Gastroesophageal sphincter (tissue), 4 donors: ENCODE measurements around the gene USH1G. TPM values are rescaled to one million over a fixed set of nuclear protein-coding genes. Genes with fewer than 3 reads are reported as not detected.

Experiments
- ATAC-seq: fragments of 150-250 bp; one replicate; pipeline ENCODE4 v1.9.1; 2016; ENCODE audit warnings: mild to moderate bottlenecking, moderate library complexity
- H3K27ac ChIP-seq, 4 donors: fragments of 200-600 bp; sonication (generic) in 3 of 4; 1 replicate in 3 of 4; 2 replicates in 1 of 4; pipeline ENCODE4 v1.5.1; 2016 to 2019
- H3K27me3 ChIP-seq: fragments of 200-600 bp; sonication (generic); one replicate; pipeline ENCODE4 v1.5.1; 2019
- H3K36me3 ChIP-seq, 2 donors: fragments of 200-600 bp; sonication (generic); one replicate each; pipeline ENCODE4 v1.5.1; 2019; ENCODE audit warnings: control low read depth in 1 of 2
- H3K4me1 ChIP-seq, 3 donors: fragments of 200-600 bp; sonication (generic); 1 replicate in 2 of 3; 2 replicates in 1 of 3; pipeline ENCODE4 v1.5.1; 2016 to 2019; ENCODE audit warnings: control low read depth in 2 of 3
- H3K4me3 ChIP-seq, 2 donors: fragments of 200-600 bp; sonication (generic); one replicate each; pipeline ENCODE4 v1.5.1; 2019; ENCODE audit warnings: mild to moderate bottlenecking in 1 of 2, moderate library complexity in 1 of 2
- H3K9me3 ChIP-seq, 3 donors: fragments of 200-600 bp; sonication (generic); one replicate each; pipeline ENCODE4 v1.5.1; 2017 to 2019; ENCODE audit warnings: control low read depth in 2 of 3
- CTCF ChIP-seq, 4 experiments: fragments of 200-600 bp in 2 of 4; fragments of 450-650 bp in 2 of 4; sonication (generic) in 1 of 4; IDR thresholded peaks; one replicate each; pipeline ENCODE4 v1.5.1; 2017 to 2019; ENCODE audit warnings: antibody characterized with exemption in 4 of 4, mild to moderate bottlenecking in 2 of 4, moderate library complexity in 2 of 4
- EP300 ChIP-seq: sonication (generic); formaldehyde crosslinking; IDR thresholded peaks from one replicate; pipeline ENCODE4 v1.6.1; 2017; ENCODE audit warnings: antibody characterized with exemption, mild to moderate bottlenecking
- POLR2A ChIP-seq, 2 donors: fragments of 450-650 bp; IDR thresholded peaks; one replicate each; pipeline ENCODE4 v1.6.1; 2017; ENCODE audit warnings: antibody characterized with exemption in 2 of 2, mild to moderate bottlenecking in 2 of 2, moderate library complexity in 1 of 2
- POLR2AphosphoS5 ChIP-seq: sonication (generic); formaldehyde crosslinking; IDR thresholded peaks from one replicate; pipeline ENCODE4 v1.6.1; 2017; ENCODE audit warnings: antibody characterized with exemption
- WGBS, 2 donors: methylation state at CpG; one replicate each; pipeline ENCODE4 v1.1.5; 2018; ENCODE audit warnings: low coverage in 1 of 2; 5-methylcytosine and 5-hydroxymethylcytosine counted together
- total RNA-seq, 4 donors: library from RNA; depleted of rRNA; stranded (reverse); fragments of >200 nt; gene quantifications; one replicate each; pipeline ENCODE4 v1.1.0, GENCODE V29; 2016

Gene USH1G
- total RNA-seq, 4 donors from 2014 or later = not detected

- Histone ChIP-seq H3K9me3 (no peaks in the 10 kb centered on the region), H3K27me3 (peaks cover 66% of the 10 kb centered on the region), H3K27ac (no peak overlapping the region), H3K4me3 (no peak overlapping the region), H3K4me1 (no peaks in the 10 kb centered on the region), H3K36me3 (no peaks in the 10 kb centered on the region)
- no peak for ATAC-seq
- TF ChIP-seq POLR2AphosphoS5 (no peak), CTCF (IDR thresholded peaks at IDR 0.05) (no peak), POLR2A (IDR thresholded peaks at IDR 0.05) (no peak), EP300 (no peak)
- 63 to 85% methylated on average over 5 to 6 of the region's 6 CpGs for WGBS, 2 donors
These were observed 19.4 kb downstream of the USH1G start for GRCh38 chr17:74903671-74904070.

- H3K27ac ChIP-seq = no peak overlapping the region
- H3K27me3 ChIP-seq = peaks cover 66% of the 10 kb centered on the region
- no peaks in the 10 kb centered on the region for H3K4me1 ChIP-seq
- WGBS, 2 donors = 81 to 91% methylated on average over 6 to 9 of the region's 9 CpGs
- ATAC-seq = no peak
- H3K9me3 ChIP-seq = no peaks in the 10 kb centered on the region
- H3K36me3 ChIP-seq = no peaks in the 10 kb centered on the region
- TF ChIP-seq EP300 (no peak), POLR2AphosphoS5 (no peak), CTCF (IDR thresholded peaks at IDR 0.05) (no peak), POLR2A (IDR thresholded peaks at IDR 0.05) (no peak)
- H3K4me3 ChIP-seq = no peak overlapping the region
These were observed 20.0 kb downstream of the USH1G start for GRCh38 chr17:74903034-74903433.

DNA sequence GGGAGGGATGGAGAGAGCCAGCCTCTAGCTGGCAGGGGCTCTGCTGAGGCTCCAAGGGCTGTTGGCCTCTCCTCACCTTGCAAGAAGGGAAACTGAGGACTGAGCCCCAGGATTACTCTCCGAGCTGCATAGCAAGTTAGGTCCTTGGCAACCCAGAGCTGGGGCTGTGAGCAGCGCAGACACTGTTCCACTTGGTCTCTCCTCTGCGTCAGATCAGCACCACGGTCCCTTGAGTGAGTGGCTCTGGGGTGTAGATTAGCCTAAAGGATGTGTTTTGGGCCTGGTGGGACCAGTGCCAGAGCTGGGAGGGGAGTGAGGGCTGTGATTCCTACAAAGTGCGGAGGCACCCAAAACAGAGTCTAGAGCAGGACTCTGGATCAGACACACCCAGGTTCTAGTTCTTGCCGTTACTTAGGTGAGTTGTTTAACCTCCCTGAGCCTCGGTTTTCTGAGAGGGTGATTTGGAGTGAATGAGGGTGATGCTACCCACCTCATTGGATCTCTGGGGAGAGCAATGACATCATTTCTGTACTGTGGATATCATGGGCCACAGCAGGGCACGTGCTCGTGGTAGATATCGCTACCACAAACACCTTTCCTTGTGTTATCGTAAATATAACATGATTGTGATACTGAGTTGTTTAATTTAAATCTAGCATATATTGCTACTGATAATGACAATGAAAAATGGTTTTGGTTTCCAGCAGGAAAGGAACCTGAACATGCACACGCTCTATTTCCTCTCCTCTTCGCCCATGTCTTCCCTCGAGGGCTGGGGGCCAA is 21.5 kb downstream of the USH1G start:
- no peak for ATAC-seq

DNA sequence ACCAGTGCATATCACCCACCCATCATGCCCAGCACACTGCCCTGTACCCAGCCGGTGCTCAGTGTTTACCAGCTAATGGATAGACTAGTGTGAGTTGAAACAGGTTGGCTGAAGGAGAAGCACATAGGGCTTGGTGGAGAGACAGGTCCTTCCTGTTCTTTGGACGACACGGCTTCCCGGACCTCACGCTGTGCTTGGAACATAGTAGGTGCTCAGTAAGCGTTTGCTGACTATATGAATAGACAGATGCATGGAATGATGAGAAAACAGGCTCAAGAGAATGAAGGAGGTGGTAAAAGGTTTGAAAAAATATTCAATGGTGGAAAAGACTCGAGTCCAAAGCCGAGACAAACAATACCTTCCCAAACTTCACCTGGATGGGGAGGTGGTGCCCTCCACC is 22.8 kb downstream of the USH1G start:
- Histone ChIP-seq H3K9me3 (no peaks in the 10 kb centered on the region), H3K4me1 (no peaks in the 10 kb centered on the region), H3K36me3 (no peaks in the 10 kb centered on the region), H3K27ac (no peak overlapping the region), H3K4me3 (no peak overlapping the region), H3K27me3 (peaks cover 63% of the 10 kb centered on the region)
- ATAC-seq = no peak
- 77 to 94% methylated on average over 6 to 8 of the region's 8 CpGs for WGBS, 2 donors
- TF ChIP-seq POLR2AphosphoS5 (no peak), POLR2A (IDR thresholded peaks at IDR 0.05) (no peak), EP300 (no peak), CTCF (IDR thresholded peaks at IDR 0.05) (no peak)

More for the DNA sequence above, 21.5 kb downstream of the USH1G start:
- 51 to 59% methylated on average over 6 to 11 of the region's 14 CpGs for WGBS, 2 donors
- Histone ChIP-seq H3K9me3 (no peaks in the 10 kb centered on the region), H3K27ac (no peak overlapping the region), H3K36me3 (no peaks in the 10 kb centered on the region), H3K4me1 (no peaks in the 10 kb centered on the region), H3K4me3 (no peak overlapping the region), H3K27me3 (peaks cover 61% of the 10 kb centered on the region)
- TF ChIP-seq EP300 = no peak
- no peak for TF ChIP-seq POLR2AphosphoS5
- no peak for TF ChIP-seq CTCF (IDR thresholded peaks at IDR 0.05)
- no peak for TF ChIP-seq POLR2A (IDR thresholded peaks at IDR 0.05)

- H3K27me3 ChIP-seq = peaks cover 63% of the 10 kb centered on the region
- TF ChIP-seq CTCF (IDR thresholded peaks at IDR 0.05) = no peak
- no peak for TF ChIP-seq POLR2A (IDR thresholded peaks at IDR 0.05)
- TF ChIP-seq EP300 = no peak
- no peak for TF ChIP-seq POLR2AphosphoS5
- WGBS, 2 donors = 45 to 100% methylated on average over 2 of the region's 11 CpGs
- no peak overlapping the region for H3K4me3 ChIP-seq
- no peaks in the 10 kb centered on the region for H3K9me3 ChIP-seq
- no peak overlapping the region for H3K27ac ChIP-seq
- ATAC-seq = no peak
- H3K36me3 ChIP-seq = no peaks in the 10 kb centered on the region
- peaks cover 0 to 6% (median 3%) of the 10 kb centered on the region in 3 donors for H3K4me1 ChIP-seq
These were observed 24.6 kb downstream of the USH1G start for GRCh38 chr17:74898376-74898946.
